Parathyroid adenoma (tissue), 2 donors: ENCODE measurements around the gene WIPI1.

Experiments used
- H2AFZ ChIP-seq: fragments of 300-600 bp; sonication (generic); one replicate; pipeline ENCODE4 v1.7.0; 2017; ENCODE audit warnings: antibody characterized with exemption, mild to moderate bottlenecking
- H3K27ac ChIP-seq: fragments of 300-600 bp; sonication (generic); one replicate; pipeline ENCODE4 v1.7.0; 2017
- H3K27me3 ChIP-seq: fragments of 300-600 bp; sonication (generic); one replicate; pipeline ENCODE4 v1.7.0; 2017; ENCODE audit warnings: low read length; ENCODE audit not compliant: control insufficient read depth, insufficient read depth
- H3K36me3 ChIP-seq: fragments of 300-600 bp; sonication (generic); one replicate; pipeline ENCODE4 v1.7.0; 2017; ENCODE audit warnings: low read length; ENCODE audit not compliant: control insufficient read depth, insufficient read depth
- H3K4me1 ChIP-seq: fragments of 300-600 bp; sonication (generic); one replicate; pipeline ENCODE4 v1.7.0; 2017; ENCODE audit warnings: control low read depth
- H3K4me2 ChIP-seq: fragments of 300-600 bp; sonication (generic); one replicate; pipeline ENCODE4 v1.7.0; 2017; ENCODE audit warnings: low read length
- H3K4me3 ChIP-seq: fragments of 300-600 bp; sonication (generic); one replicate; pipeline ENCODE4 v1.7.0; 2017; ENCODE audit warnings: low read depth, low read length
- H3K79me2 ChIP-seq: fragments of 300-600 bp; sonication (generic); one replicate; pipeline ENCODE4 v1.7.0; 2017; ENCODE audit warnings: control low read depth
- H3K9ac ChIP-seq: fragments of 300-600 bp; sonication (generic); one replicate; pipeline ENCODE4 v1.7.0; 2017; ENCODE audit warnings: mild to moderate bottlenecking
- H3K9me3 ChIP-seq: fragments of 300-600 bp; sonication (generic); one replicate; pipeline ENCODE4 v1.7.0; 2017; ENCODE audit warnings: low read length; ENCODE audit not compliant: control insufficient read depth
- CTCF ChIP-seq: fragments of 300-600 bp; sonication (generic); IDR thresholded peaks from one replicate; pipeline ENCODE4 v1.7.0; 2017; ENCODE audit warnings: antibody characterized with exemption, mild to moderate bottlenecking
- donor health status: primary hyperparathyroidism.

Gene WIPI1

DNA sequence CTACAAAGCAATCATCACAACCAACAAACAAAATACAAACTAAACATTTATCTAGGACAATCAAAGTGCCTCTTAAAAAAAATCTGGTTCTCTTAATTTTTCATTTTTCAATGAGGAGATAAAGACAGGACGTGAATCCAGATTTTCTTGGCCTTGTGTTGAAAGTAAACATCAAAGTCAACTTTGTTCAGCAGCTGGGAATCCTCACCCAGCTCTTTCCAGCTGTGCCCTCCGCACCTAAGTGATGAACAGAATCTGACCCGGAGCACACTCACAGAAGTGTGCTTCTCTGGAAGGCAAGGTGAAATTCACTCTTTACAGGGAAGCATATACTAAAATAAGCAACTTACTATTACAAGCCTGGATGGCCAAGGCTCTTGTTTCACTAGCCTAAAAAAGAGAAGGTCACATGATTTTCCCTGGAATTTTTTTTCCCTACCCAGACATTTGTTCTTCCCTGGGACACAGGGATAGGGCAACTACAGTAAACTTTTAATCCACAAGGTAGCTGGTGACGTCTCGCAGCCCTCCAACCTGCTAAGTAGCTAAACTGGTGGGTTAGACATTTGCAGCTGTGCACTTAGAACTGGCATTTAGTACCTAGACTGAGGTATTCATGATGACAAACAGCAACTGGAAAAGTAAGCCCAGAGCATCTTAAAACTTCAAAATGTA is 3.2 kb downstream of the WIPI1 start:
- Histone ChIP-seq H3K4me2 (no peak overlapping the region), H3K4me3 (no peak overlapping the region), H3K9ac (no peak overlapping the region), H3K36me3 (no peaks in the 10 kb centered on the region), H3K27me3 (no peaks in the 10 kb centered on the region), H3K27ac (no peak overlapping the region), H3K79me2 (peaks cover 24% of the 10 kb centered on the region), H3K4me1 (no peaks in the 10 kb centered on the region), H3K9me3 (no peaks in the 10 kb centered on the region), H2AFZ (no peak overlapping the region)
- no peak for TF ChIP-seq CTCF

GRCh38 chr17:68452724-68453290 is 4.5 kb downstream of the WIPI1 start:
- no peaks in the 10 kb centered on the region for H3K36me3 ChIP-seq

DNA sequence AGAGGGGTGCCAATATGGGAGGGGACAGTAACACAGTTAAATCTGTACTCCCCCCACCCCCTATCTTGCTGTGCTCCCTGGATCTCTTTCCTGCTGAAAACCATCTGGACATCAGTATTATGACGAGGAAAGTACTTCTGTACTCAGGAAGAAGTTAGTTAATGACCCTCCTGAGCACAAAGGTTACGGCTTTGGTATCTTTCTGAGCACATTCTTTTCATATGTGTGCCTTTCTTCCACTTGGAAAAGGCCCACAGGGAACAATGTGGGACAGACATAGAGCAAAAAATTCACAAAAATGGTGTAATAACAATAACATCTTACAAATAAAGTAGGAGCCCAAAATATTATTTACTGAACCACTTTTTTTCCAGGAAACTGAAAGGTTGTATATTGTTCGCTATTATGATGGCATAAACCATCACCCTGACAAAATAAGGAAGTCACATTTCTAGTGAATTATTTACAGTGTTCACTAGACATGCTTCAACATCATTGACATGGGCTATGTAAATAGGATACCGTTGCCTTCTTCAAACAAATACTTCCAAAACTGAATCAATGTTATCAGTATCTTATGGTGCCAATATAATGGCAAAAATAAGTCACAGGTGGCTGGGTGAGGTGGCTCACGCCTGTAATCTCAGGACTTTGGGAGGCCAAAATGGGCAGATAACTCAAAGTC is 5.5 kb downstream of the WIPI1 start:
- H3K9me3 ChIP-seq, result no peaks in the 10 kb centered on the region
- no peaks in the 10 kb centered on the region for H3K27me3 ChIP-seq
- H2AFZ ChIP-seq, result no peak overlapping the region
- no peak overlapping the region for H3K27ac ChIP-seq
- H3K9ac ChIP-seq, result no peak overlapping the region
- no peak for TF ChIP-seq CTCF
- no peaks in the 10 kb centered on the region for H3K36me3 ChIP-seq
- peaks cover 24% of the 10 kb centered on the region for H3K79me2 ChIP-seq
- peaks cover 2% of the 10 kb centered on the region for H3K4me1 ChIP-seq
- no peak overlapping the region for H3K4me3 ChIP-seq
- no peak overlapping the region for H3K4me2 ChIP-seq

More at GRCh38 chr17:68452724-68453290, 4.5 kb downstream of the WIPI1 start:
- Histone ChIP-seq H3K27me3 (no peaks in the 10 kb centered on the region), H3K79me2 (peaks cover 24% of the 10 kb centered on the region), H3K9me3 (no peaks in the 10 kb centered on the region), H3K4me2 (no peak overlapping the region), H3K4me3 (no peak overlapping the region), H2AFZ (no peak overlapping the region), H3K27ac (no peak overlapping the region), H3K4me1 (no peaks in the 10 kb centered on the region), H3K9ac (no peak overlapping the region)
- TF ChIP-seq CTCF, result no peak

DNA sequence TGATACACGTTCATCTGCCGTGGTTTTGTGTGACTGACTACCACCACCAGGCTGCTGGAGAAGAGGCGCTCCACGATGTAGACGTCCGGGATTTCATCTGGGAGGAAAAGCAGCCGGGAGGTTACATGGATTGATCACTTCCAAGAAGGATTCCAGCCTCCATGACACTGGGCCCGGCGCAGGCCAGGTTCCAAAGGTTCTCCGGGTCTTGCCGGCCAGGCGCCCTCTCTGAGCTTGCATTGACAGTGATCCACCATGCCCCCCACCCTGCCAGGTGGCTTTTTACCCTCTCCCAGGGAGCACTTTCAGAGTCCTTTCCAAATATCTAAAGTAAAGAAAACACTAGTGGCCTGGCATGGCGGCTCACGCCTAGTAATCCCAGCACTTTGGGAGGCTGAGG is 6.5 kb downstream of the WIPI1 start:
- no peak overlapping the region for H3K4me3 ChIP-seq
- peaks cover 3% of the 10 kb centered on the region for H3K4me1 ChIP-seq
- no peak overlapping the region for H3K27ac ChIP-seq
- no peaks in the 10 kb centered on the region for H3K9me3 ChIP-seq
- no peak for TF ChIP-seq CTCF
- H3K27me3 ChIP-seq, result no peaks in the 10 kb centered on the region
- no peak overlapping the region for H3K9ac ChIP-seq
- H3K79me2 ChIP-seq, result peaks cover 24% of the 10 kb centered on the region
- H3K36me3 ChIP-seq, result no peaks in the 10 kb centered on the region
- H2AFZ ChIP-seq, result no peak overlapping the region
- no peak overlapping the region for H3K4me2 ChIP-seq
